ENCODE results near the gene POTEM. TPM values are rescaled to one million over a fixed set of nuclear protein-coding genes. Genes with fewer than 3 reads are reported as not detected.
"Not testable (repeated sequence)": the region's sequence is repeated elsewhere in the genome, so short reads cannot be mapped to it uniquely, and the experiment has no call there.

Gene POTEM
- total RNA-seq, 1 experiment from 2014 or later = not detected

DNA sequence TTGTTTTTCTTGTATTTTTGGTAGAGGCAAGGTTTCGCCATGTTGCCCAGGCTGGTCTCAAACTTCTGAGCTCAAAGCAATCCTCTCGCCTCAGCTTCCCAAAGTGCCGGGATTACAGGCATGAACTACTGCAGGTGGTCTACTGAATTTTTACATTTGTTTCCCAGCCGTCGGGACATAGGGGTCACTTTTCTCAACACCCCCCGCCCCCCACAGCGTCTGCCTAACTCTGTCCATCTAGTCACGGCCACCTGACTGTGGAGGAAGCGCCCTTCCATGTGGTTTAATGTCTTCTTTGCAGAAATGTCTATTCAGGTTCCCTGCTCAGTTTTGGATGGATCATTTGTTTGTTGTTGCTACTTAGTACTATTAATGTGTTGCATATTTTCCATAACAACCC, 14.1 kb upstream of the POTEM start:
- intact Hi-C loops (cut with micrococcal nuclease; ENCODE audit: unreplicated experiment); H3K9me3 ChIP-seq (ENCODE audit: control insufficient read depth, insufficient read depth, low read depth, low read length); H3K36me3 ChIP-seq (ENCODE audit: control insufficient read depth, insufficient read depth, low read length); POLR2A ChIA-PET; H3K4me1 ChIP-seq (ENCODE audit: control insufficient read depth, insufficient read depth, low read length); DNase-seq (ENCODE audit: low read depth, low spot score); H3K27ac ChIP-seq (ENCODE audit: low read length); H3K4me3 ChIP-seq (ENCODE audit: low read depth in 2 of 2, low read length in 2 of 2); ATAC-seq; in situ Hi-C loops (cut with HindIII; ENCODE audit: low pct_unique_long_range_greater_than_20kb, low sequenced_read_pairs); CTCF ChIA-PET; H3K27me3 ChIP-seq (ENCODE audit: control insufficient read depth, insufficient read depth, low read length); BruUV-seq (replicated peaks): not testable (repeated sequence)

DNA sequence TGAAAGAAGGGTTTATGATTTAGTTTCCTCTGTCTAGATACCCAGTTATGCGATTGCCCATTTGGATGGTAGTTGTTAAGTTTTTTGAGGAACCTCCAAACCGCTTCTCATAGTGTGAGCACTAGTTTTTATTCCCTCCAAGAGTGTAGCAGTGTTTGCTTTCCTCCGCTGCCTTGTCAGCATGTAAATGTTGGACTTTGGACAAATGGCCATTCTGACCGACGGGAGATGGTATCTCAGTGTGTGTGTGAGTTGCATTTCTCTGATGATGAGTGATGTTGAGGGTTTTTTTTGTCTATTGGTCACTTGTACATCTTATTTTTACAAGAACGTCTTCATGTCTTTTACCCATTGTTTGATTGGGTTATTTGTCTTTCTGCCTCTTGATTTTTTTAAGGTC, 11.4 kb upstream of the POTEM start:
- POLR2A ChIA-PET; intact Hi-C loops (cut with micrococcal nuclease; ENCODE audit: unreplicated experiment); H3K27me3 ChIP-seq (ENCODE audit: control insufficient read depth, insufficient read depth, low read length); H3K4me1 ChIP-seq (ENCODE audit: control insufficient read depth, insufficient read depth, low read length); ATAC-seq; H3K27ac ChIP-seq (ENCODE audit: low read length); in situ Hi-C loops (cut with HindIII; ENCODE audit: low pct_unique_long_range_greater_than_20kb, low sequenced_read_pairs); BruUV-seq (replicated peaks); H3K36me3 ChIP-seq (ENCODE audit: control insufficient read depth, insufficient read depth, low read length); DNase-seq (ENCODE audit: low read depth, low spot score); CTCF ChIA-PET; H3K9me3 ChIP-seq (ENCODE audit: control insufficient read depth, insufficient read depth, low read depth, low read length); H3K4me3 ChIP-seq (ENCODE audit: low read depth in 2 of 2, low read length in 2 of 2): not testable (repeated sequence)

DNA sequence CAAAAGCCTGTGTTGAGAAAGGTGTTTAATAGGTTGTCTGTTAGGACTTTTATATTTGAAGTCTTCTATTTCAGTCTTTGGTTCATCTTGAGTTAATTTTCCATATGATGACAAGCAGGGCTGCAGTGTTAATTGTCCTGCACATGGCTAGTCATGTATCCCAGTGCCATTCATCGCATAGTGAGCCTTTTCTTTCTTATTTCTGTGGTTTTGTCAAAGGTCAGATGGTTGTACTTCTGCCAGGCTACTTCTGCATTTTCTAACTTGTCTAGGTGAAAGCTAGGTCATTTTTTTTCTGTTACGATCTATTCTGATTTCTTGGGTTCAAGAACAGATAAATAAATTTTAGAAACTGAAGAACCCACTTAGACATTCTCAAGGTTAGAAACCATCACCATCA, 5.7 kb upstream of the POTEM start:
- intact Hi-C loops (cut with micrococcal nuclease; ENCODE audit: unreplicated experiment); POLR2A ChIA-PET; H3K27ac ChIP-seq (ENCODE audit: low read length); BruUV-seq (replicated peaks); CTCF ChIA-PET; ATAC-seq; DNase-seq (ENCODE audit: low read depth, low spot score); H3K4me3 ChIP-seq (ENCODE audit: low read depth in 2 of 2, low read length in 2 of 2); H3K9me3 ChIP-seq (ENCODE audit: control insufficient read depth, insufficient read depth, low read depth, low read length); H3K4me1 ChIP-seq (ENCODE audit: control insufficient read depth, insufficient read depth, low read length); H3K27me3 ChIP-seq (ENCODE audit: control insufficient read depth, insufficient read depth, low read length); H3K36me3 ChIP-seq (ENCODE audit: control insufficient read depth, insufficient read depth, low read length); in situ Hi-C loops (cut with HindIII; ENCODE audit: low pct_unique_long_range_greater_than_20kb, low sequenced_read_pairs): not testable (repeated sequence)

DNA sequence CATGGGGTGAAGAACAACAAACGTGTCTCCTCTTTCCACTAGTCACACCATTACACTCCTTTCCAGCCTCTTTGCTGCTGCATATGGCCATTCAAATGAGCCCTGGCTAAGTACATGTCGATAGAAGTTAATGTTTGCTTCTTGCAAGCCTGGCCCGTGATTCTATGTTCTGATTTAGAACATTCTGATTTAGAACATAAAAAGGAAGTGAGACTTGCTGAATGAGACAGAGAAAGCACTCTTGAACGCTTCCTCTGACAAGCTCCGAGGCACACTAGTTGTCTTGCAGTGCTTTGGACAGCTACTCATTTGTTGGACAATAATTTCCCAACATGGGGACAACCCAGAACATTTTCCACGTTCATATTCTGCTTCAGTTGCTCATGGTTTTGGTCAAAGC, 5.1 kb upstream of the POTEM start:
- POLR2A ChIA-PET; in situ Hi-C loops (cut with HindIII; ENCODE audit: low pct_unique_long_range_greater_than_20kb, low sequenced_read_pairs); CTCF ChIA-PET; H3K4me1 ChIP-seq (ENCODE audit: control insufficient read depth, insufficient read depth, low read length); intact Hi-C loops (cut with micrococcal nuclease; ENCODE audit: unreplicated experiment); H3K4me3 ChIP-seq (ENCODE audit: low read depth in 2 of 2, low read length in 2 of 2); BruUV-seq (replicated peaks); H3K9me3 ChIP-seq (ENCODE audit: control insufficient read depth, insufficient read depth, low read depth, low read length); H3K27ac ChIP-seq (ENCODE audit: low read length); H3K27me3 ChIP-seq (ENCODE audit: control insufficient read depth, insufficient read depth, low read length); ATAC-seq; DNase-seq (ENCODE audit: low read depth, low spot score); H3K36me3 ChIP-seq (ENCODE audit: control insufficient read depth, insufficient read depth, low read length): not testable (repeated sequence)

DNA sequence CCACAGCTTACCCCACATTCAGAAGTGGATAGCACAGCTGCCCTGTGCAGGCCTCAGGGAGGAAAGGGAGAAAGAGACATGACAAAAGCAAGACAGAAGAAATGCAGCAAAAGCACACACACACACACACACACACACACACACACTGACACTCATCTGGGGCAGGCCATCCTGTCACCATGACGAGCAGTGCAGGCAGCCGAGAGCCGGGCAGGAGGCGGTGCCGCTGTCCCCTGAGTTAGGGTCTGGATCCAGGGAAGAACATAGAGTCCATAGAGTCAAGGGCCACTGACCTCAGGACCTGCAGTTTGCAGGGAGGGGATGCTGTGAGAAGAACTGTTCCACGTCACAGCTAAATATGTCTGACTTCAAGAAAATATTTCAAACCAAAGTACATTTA, 4.0 kb upstream of the POTEM start:
- H3K27ac ChIP-seq (ENCODE audit: low read length); CTCF ChIA-PET; DNase-seq (ENCODE audit: low read depth, low spot score); H3K9me3 ChIP-seq (ENCODE audit: control insufficient read depth, insufficient read depth, low read depth, low read length); BruUV-seq (replicated peaks); intact Hi-C loops (cut with micrococcal nuclease; ENCODE audit: unreplicated experiment); H3K4me1 ChIP-seq (ENCODE audit: control insufficient read depth, insufficient read depth, low read length); POLR2A ChIA-PET; H3K36me3 ChIP-seq (ENCODE audit: control insufficient read depth, insufficient read depth, low read length); in situ Hi-C loops (cut with HindIII; ENCODE audit: low pct_unique_long_range_greater_than_20kb, low sequenced_read_pairs); ATAC-seq; H3K27me3 ChIP-seq (ENCODE audit: control insufficient read depth, insufficient read depth, low read length); H3K4me3 ChIP-seq (ENCODE audit: low read depth in 2 of 2, low read length in 2 of 2): not testable (repeated sequence)

DNA sequence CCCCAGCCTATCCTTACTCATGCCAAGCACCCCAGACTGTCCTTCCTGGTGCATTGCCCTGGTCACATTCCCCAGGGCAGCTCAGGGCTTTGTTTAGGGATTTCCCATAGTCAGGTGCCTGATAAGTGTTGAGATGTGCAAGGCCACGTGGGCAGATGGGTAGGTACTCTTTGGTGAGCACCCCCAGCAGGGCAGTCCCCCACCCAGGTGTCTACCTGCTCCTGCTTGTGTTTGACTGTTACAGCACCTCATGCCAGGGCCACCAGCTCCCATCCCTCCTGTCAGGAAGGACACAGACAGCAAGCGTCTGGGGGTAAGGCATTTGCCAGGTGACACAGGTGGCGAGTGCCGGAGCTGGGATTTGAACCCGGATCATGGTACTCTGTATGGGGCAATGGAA, 2.4 kb upstream of the POTEM start:
- H3K27me3 ChIP-seq (ENCODE audit: control insufficient read depth, insufficient read depth, low read length); H3K27ac ChIP-seq (ENCODE audit: low read length); ATAC-seq; CTCF ChIA-PET; H3K4me3 ChIP-seq (ENCODE audit: low read depth in 2 of 2, low read length in 2 of 2); H3K36me3 ChIP-seq (ENCODE audit: control insufficient read depth, insufficient read depth, low read length); intact Hi-C loops (cut with micrococcal nuclease; ENCODE audit: unreplicated experiment); in situ Hi-C loops (cut with HindIII; ENCODE audit: low pct_unique_long_range_greater_than_20kb, low sequenced_read_pairs); H3K9me3 ChIP-seq (ENCODE audit: control insufficient read depth, insufficient read depth, low read depth, low read length); H3K4me1 ChIP-seq (ENCODE audit: control insufficient read depth, insufficient read depth, low read length); POLR2A ChIA-PET; BruUV-seq (replicated peaks); DNase-seq (ENCODE audit: low read depth, low spot score): not testable (repeated sequence)

DNA sequence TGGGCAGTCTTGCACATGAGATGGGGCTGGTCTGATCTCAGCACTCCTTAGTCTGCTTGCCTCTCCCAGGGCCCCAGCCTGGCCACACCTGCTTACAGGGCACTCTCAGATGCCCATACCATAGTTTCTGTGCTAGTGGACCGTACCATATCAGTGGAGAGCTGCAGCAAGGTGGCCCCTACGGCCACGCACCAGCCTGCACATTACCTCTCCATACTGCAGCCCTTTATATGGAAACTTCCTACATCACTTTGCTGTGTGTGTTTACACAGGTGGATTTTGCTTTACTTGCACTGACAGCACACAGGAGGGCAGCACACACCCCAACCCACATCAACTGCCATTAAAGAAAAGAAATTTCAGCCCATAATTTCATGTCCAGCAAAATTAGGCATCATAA, 35.3 kb downstream of the POTEM start:
- ATAC-seq; POLR2A ChIA-PET; H3K4me1 ChIP-seq (ENCODE audit: control insufficient read depth, insufficient read depth, low read length); H3K9me3 ChIP-seq (ENCODE audit: control insufficient read depth, insufficient read depth, low read depth, low read length); H3K36me3 ChIP-seq (ENCODE audit: control insufficient read depth, insufficient read depth, low read length); DNase-seq (ENCODE audit: low read depth, low spot score); intact Hi-C loops (cut with micrococcal nuclease; ENCODE audit: unreplicated experiment); BruUV-seq (replicated peaks); H3K27me3 ChIP-seq (ENCODE audit: control insufficient read depth, insufficient read depth, low read length); CTCF ChIA-PET; H3K27ac ChIP-seq (ENCODE audit: low read length); in situ Hi-C loops (cut with HindIII; ENCODE audit: low pct_unique_long_range_greater_than_20kb, low sequenced_read_pairs); H3K4me3 ChIP-seq (ENCODE audit: low read depth in 2 of 2, low read length in 2 of 2): not testable (repeated sequence)

DNA sequence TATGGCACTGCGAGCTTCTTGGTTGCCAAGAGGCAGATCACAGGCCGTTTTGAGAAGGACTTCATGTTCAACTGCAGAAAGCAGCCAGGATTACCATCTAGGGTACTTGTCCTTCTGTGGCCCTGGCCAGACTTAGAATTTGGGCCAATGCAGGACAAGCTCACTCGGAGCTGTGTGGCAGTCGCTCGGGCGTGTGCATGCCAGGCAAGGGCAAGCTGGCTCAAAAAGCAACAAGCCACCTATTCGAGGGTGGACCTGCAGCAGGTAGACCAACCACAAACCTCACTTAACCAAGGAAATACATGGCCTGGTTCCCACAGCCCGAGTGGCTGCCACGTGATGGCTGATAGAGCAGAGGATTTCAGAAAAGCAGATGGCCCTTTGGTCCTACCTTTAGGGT, 39.3 kb downstream of the POTEM start:
- H3K9me3 ChIP-seq (ENCODE audit: control insufficient read depth, insufficient read depth, low read depth, low read length); BruUV-seq (replicated peaks); intact Hi-C loops (cut with micrococcal nuclease; ENCODE audit: unreplicated experiment); H3K36me3 ChIP-seq (ENCODE audit: control insufficient read depth, insufficient read depth, low read length); H3K4me3 ChIP-seq (ENCODE audit: low read depth in 2 of 2, low read length in 2 of 2); H3K27me3 ChIP-seq (ENCODE audit: control insufficient read depth, insufficient read depth, low read length); POLR2A ChIA-PET; in situ Hi-C loops (cut with HindIII; ENCODE audit: low pct_unique_long_range_greater_than_20kb, low sequenced_read_pairs); H3K4me1 ChIP-seq (ENCODE audit: control insufficient read depth, insufficient read depth, low read length); H3K27ac ChIP-seq (ENCODE audit: low read length); CTCF ChIA-PET; ATAC-seq; DNase-seq (ENCODE audit: low read depth, low spot score): not testable (repeated sequence)
